Subcutaneous adipose tissue (tissue), 4 donors: ENCODE results near the gene CMTM8. TPM values are rescaled to one million over a fixed set of nuclear protein-coding genes. Genes with fewer than 3 reads are reported as not detected.

Experiments used
- CTCF ChIP-seq: fragments of 450-650 bp; IDR thresholded peaks from one replicate; pipeline ENCODE4 v1.5.1; 2016; ENCODE audit warnings: low read depth, mild to moderate bottlenecking, control low read depth, antibody characterized with exemption, moderate library complexity
- total RNA-seq, 4 donors: library from RNA; depleted of rRNA; stranded (reverse); fragments of >200 nt; gene quantifications; one replicate each; pipeline ENCODE4 v1.1.0, GENCODE V29; 2016

The CMTM8 gene
- total RNA-seq, 4 donors from 2014 or later, result 1.9 to 10.5 (median 4.8) TPM

DNA sequence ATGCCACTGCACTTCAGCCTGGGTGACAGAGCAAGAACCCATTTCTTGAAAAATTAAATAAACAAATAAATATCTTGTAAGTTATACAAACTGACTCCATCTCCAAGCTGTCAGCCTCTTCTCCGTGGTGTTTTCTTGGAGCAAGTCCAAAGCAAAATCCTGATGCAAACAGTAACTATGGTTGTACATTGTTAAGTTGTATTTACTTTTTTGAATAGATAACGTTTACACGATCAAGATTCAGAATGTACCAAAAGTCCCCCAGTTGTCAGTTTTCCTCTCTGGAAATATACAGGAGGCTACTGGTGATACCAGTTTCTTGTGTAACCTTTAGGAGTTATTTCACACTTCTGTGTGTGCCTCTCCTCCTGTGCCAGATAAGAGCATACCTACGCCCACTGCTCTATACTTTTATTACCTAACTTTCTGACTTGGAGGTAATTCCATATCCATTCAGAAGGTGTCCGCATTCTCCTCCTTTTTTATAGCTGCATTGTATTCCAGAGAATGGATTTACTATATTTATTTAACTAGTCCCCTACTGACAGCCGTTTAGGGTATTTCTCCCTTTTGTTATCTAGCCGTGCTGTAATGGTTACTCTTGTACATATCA, 167.3 kb downstream of the CMTM8 start:
- no peak for TF ChIP-seq CTCF

GRCh38 chr3:32406486-32407408, 168.3 kb downstream of the CMTM8 start:
- no peak for TF ChIP-seq CTCF

GRCh38 chr3:32410367-32411246, 172.1 kb downstream of the CMTM8 start:
- TF ChIP-seq CTCF, result no peak

DNA sequence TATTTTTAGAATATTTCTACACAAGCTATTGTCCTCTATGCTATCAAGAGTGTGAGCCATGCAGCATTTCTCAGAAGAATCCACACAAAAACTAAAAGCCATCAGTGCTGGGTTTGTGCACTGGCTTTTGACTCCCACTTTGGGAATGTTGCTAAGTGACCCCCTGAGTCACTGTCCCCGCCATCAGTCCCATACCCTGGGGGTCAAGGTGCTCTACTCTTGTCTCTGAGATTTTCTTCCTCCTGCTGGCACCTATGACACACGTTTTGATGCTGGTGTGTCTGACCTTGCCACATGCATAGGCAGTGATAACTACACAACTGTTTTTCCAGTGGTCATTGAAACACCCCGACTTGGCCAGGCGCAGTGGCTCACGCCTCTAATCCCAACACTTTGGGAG, 173.0 kb downstream of the CMTM8 start:
- no peak for TF ChIP-seq CTCF

DNA sequence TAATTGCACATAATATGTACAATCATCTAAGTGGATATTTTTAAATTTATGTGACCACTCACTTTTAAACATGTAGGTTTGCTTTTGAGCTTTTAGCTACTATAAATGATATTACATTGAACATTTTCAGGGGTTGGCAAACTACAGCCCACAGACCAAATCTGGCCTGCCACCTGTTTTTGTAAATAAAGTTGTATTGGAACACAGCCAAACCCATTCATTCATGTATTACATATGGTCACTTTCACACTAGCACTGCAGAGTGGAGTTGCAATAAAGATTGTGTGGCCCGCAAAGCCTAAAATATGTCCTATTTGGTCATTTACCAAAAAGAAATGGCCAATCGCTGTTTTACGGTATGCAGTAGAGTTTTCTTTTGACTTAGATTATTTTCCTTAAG, 174.4 kb downstream of the CMTM8 start:
- TF ChIP-seq CTCF, result no peak

- no peak for TF ChIP-seq CTCF
Measured at GRCh38 chr3:32413845-32414521, 175.5 kb downstream of the CMTM8 start.
